Testis (tissue), 2 donors: Measurements from ENCODE around the gene TOX3.

Source experiments
- POLR2A ChIP-seq: fragments of 450-650 bp; IDR thresholded peaks from one replicate; pipeline ENCODE4 v1.6.1; 2017; ENCODE audit warnings: antibody characterized with exemption, mild to moderate bottlenecking, moderate library complexity
- TF ChIP-seq, protein P1 (sequence below), 3 experiments: fragments of 450-650 bp in 2 of 3; fragments of 200-600 bp in 1 of 3; sonication (generic) in 1 of 3; IDR thresholded peaks; one replicate each; pipeline ENCODE4 v1.5.1; 2016 to 2019; ENCODE audit warnings: antibody characterized with exemption in 3 of 3, mild to moderate bottlenecking in 2 of 3, moderate library complexity in 1 of 3

DNA sequence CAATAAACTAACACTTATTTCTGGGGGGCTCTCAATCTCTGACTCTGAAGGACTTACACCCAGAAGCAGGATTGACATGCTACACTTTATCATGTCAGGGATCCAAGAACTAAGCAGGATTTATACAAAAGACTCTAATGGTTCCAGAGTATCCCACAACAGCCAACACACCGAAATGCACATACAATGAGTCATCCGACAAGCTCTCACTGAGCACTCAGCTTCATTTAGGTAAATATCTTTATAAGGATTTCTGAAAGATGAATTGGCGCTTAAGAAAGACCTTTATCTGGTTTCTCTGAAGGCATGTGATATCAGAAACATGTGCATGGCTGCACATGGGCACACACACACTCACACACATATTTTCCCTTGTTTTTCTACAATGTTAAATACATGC is 77.2 kb downstream of the TOX3 start:
- TF ChIP-seq, protein P1, sequence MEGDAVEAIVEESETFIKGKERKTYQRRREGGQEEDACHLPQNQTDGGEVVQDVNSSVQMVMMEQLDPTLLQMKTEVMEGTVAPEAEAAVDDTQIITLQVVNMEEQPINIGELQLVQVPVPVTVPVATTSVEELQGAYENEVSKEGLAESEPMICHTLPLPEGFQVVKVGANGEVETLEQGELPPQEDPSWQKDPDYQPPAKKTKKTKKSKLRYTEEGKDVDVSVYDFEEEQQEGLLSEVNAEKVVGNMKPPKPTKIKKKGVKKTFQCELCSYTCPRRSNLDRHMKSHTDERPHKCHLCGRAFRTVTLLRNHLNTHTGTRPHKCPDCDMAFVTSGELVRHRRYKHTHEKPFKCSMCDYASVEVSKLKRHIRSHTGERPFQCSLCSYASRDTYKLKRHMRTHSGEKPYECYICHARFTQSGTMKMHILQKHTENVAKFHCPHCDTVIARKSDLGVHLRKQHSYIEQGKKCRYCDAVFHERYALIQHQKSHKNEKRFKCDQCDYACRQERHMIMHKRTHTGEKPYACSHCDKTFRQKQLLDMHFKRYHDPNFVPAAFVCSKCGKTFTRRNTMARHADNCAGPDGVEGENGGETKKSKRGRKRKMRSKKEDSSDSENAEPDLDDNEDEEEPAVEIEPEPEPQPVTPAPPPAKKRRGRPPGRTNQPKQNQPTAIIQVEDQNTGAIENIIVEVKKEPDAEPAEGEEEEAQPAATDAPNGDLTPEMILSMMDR (IDR thresholded peaks at IDR 0.05): no peak
- no peak for TF ChIP-seq POLR2A
